Adrenal gland (tissue), 5 donors: Measurements from ENCODE around the gene TTI1.

Source experiments
- POLR2A ChIP-seq, 2 donors: fragments of 450-650 bp; IDR thresholded peaks; one replicate each; pipeline ENCODE4 v1.6.1; 2017; ENCODE audit warnings: antibody characterized with exemption in 2 of 2, mild to moderate bottlenecking in 2 of 2, moderate library complexity in 1 of 2
- TF ChIP-seq, protein P1 (sequence below), 6 experiments: fragments of 450-650 bp in 4 of 6; fragments of 200-600 bp in 2 of 6; sonication (generic) in 1 of 6; IDR thresholded peaks; 1 replicate in 5 of 6; 2 replicates in 1 of 6; pipeline versions ENCODE4 v1.5.1 to v1.8.0; 2016 to 2021; ENCODE audit warnings: antibody characterized with exemption in 6 of 6, mild to moderate bottlenecking in 2 of 6, moderate library complexity in 1 of 6
- donor health status: DM: no; HTN: no; CAD: no.

- TF ChIP-seq, protein P1, sequence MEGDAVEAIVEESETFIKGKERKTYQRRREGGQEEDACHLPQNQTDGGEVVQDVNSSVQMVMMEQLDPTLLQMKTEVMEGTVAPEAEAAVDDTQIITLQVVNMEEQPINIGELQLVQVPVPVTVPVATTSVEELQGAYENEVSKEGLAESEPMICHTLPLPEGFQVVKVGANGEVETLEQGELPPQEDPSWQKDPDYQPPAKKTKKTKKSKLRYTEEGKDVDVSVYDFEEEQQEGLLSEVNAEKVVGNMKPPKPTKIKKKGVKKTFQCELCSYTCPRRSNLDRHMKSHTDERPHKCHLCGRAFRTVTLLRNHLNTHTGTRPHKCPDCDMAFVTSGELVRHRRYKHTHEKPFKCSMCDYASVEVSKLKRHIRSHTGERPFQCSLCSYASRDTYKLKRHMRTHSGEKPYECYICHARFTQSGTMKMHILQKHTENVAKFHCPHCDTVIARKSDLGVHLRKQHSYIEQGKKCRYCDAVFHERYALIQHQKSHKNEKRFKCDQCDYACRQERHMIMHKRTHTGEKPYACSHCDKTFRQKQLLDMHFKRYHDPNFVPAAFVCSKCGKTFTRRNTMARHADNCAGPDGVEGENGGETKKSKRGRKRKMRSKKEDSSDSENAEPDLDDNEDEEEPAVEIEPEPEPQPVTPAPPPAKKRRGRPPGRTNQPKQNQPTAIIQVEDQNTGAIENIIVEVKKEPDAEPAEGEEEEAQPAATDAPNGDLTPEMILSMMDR (IDR thresholded peaks at IDR 0.05) = no peak
- no peak for TF ChIP-seq POLR2A (IDR thresholded peaks at IDR 0.05)
Measured at GRCh38 chr20:37936041-37936440, 97.2 kb downstream of the TTI1 start.
